Left hindlimb (tissue), 1 donor: Measurements from ENCODE around the gene CMTM1.

Experiments
- DNase-seq: peaks from one replicate; pipeline ENCODE4 v3.0.0-alpha.2; 2018

Gene CMTM1

GRCh38 chr16:66566051-66566901 lies at the start of gene CMTM1:
Gene CMTM1, plus strand, starts transcription at chr16:66566439. Its CDS starts 75 bp downstream, at chr16:66566514.
- no peak for DNase-seq

GRCh38 chr16:66516509-66516807 lies 49.8 kb upstream of the CMTM1 start:
- no peak for DNase-seq

GRCh38 chr16:66516808-66517585 lies 49.2 kb upstream of the CMTM1 start:
- DNase-seq: peak; percentile 95

- DNase-seq: no peak
These were observed 48.5 kb upstream of the CMTM1 start for GRCh38 chr16:66517586-66518263.

GRCh38 chr16:66519482-66520373 lies 46.5 kb upstream of the CMTM1 start:
- DNase-seq: no peak

GRCh38 chr16:66520406-66521170 lies 45.7 kb upstream of the CMTM1 start:
- no peak for DNase-seq

GRCh38 chr16:66521252-66521713 lies 45.0 kb upstream of the CMTM1 start:
- DNase-seq: no peak

GRCh38 chr16:66521951-66522771 lies 44.1 kb upstream of the CMTM1 start:
- no peak for DNase-seq

- DNase-seq: no peak
These were observed 43.2 kb upstream of the CMTM1 start for GRCh38 chr16:66522816-66523590.

GRCh38 chr16:66523861-66524354 lies 42.3 kb upstream of the CMTM1 start:
- no peak for DNase-seq

- no peak for DNase-seq
These were observed 41.6 kb upstream of the CMTM1 start for GRCh38 chr16:66524601-66525164.

- DNase-seq: no peak
These were observed 40.7 kb upstream of the CMTM1 start for GRCh38 chr16:66525396-66526180.

GRCh38 chr16:66528294-66528693 lies 37.9 kb upstream of the CMTM1 start:
- no peak for DNase-seq

GRCh38 chr16:66529475-66529874 lies 36.8 kb upstream of the CMTM1 start:
- no peak for DNase-seq

GRCh38 chr16:66534376-66534799 lies 31.9 kb upstream of the CMTM1 start:
- DNase-seq: no peak

GRCh38 chr16:66536525-66536924 lies 29.7 kb upstream of the CMTM1 start:
- no peak for DNase-seq

- no peak for DNase-seq
These were observed 29.0 kb upstream of the CMTM1 start for GRCh38 chr16:66537236-66537635.

GRCh38 chr16:66538910-66539309 lies 27.3 kb upstream of the CMTM1 start:
- no peak for DNase-seq
